GM10266 (cell line): Measurements from ENCODE around the gene LRRC3C.
A peak's percentile ranks its signal among the peaks of the same experiment; 100 is the strongest.

ENCODE experiments used
- DNase-seq: peaks from one replicate; pipeline ENCODE4 v3.0.0; 2012; ENCODE audit errors: extremely low spot score
- TF ChIP-seq, protein P1 (sequence below): IDR thresholded peaks from 2 replicates; pipeline ENCODE4 v1.5.1; 2012; ENCODE audit warnings: mild to moderate bottlenecking, low read depth; ENCODE audit not compliant: control insufficient read depth, insufficient read depth; ENCODE audit errors: missing control alignments

The LRRC3C gene

GRCh38 chr17:39951924-39952679, 24.6 kb downstream of the LRRC3C start:
- TF ChIP-seq, protein P1, sequence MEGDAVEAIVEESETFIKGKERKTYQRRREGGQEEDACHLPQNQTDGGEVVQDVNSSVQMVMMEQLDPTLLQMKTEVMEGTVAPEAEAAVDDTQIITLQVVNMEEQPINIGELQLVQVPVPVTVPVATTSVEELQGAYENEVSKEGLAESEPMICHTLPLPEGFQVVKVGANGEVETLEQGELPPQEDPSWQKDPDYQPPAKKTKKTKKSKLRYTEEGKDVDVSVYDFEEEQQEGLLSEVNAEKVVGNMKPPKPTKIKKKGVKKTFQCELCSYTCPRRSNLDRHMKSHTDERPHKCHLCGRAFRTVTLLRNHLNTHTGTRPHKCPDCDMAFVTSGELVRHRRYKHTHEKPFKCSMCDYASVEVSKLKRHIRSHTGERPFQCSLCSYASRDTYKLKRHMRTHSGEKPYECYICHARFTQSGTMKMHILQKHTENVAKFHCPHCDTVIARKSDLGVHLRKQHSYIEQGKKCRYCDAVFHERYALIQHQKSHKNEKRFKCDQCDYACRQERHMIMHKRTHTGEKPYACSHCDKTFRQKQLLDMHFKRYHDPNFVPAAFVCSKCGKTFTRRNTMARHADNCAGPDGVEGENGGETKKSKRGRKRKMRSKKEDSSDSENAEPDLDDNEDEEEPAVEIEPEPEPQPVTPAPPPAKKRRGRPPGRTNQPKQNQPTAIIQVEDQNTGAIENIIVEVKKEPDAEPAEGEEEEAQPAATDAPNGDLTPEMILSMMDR, result no peak
- DNase-seq, result no peak

GRCh38 chr17:39952680-39953470, 25.3 kb downstream of the LRRC3C start:
- TF ChIP-seq, protein P1, result no peak
- peak; percentile 96 for DNase-seq

- TF ChIP-seq, protein P1, result no peak
These were observed 25.9 kb downstream of the LRRC3C start for GRCh38 chr17:39953471-39953888.

GRCh38 chr17:39954876-39955275, 27.3 kb downstream of the LRRC3C start:
- TF ChIP-seq, protein P1, result no peak
- no peak for DNase-seq

More at GRCh38 chr17:39953471-39953888, 25.9 kb downstream of the LRRC3C start:
- DNase-seq, result no peak

- no peak for DNase-seq
- TF ChIP-seq, protein P1, result no peak
These were observed 28.2 kb downstream of the LRRC3C start for GRCh38 chr17:39955726-39956225.

DNA sequence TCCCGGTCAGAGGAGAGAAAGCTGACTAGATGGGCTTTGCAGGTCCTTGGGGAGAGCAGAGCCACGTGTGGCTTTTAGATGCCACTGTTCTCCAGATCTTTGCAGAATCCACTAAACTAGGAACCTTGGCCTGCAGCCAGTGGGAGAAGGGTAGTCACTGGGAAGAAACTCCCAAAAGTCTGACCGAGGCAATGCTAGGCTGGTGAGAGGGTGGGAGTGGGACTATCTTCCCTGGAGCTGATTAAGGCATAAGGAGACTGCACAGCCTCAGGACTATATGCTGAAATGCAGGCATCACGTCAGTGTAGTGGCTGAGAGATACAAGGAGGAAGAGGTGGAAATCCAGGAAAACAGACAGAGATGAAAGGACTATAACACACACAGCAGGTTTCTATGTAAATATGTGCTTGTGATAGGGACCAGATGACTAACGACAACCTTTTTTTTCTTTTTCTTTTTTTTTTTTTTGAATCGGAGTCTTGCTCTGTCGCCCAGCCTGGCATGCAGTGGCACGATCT, 33.1 kb downstream of the LRRC3C start:
- TF ChIP-seq, protein P1, result no peak
- no peak for DNase-seq

- DNase-seq, result no peak
- TF ChIP-seq, protein P1, result no peak
These were observed 35.2 kb downstream of the LRRC3C start, which contains the start of gene GSDMA for GRCh38 chr17:39962642-39963220. Gene GSDMA, plus strand, starts transcription at chr17:39963004. Its CDS starts 2,684 bp downstream, at chr17:39965688.
